ENCODE measurements around the gene BCAS1.

Gene BCAS1

GRCh38 chr20:54047720-54048119 is 22.7 kb downstream of the BCAS1 start:
- H3K27ac Mint-ChIP-seq = no peak overlapping the region
- peaks cover 2% of the 10 kb centered on the region for H3K27me3 Mint-ChIP-seq (ENCODE audit: low read depth, poor library complexity)
- TF ChIP-seq, protein P1, sequence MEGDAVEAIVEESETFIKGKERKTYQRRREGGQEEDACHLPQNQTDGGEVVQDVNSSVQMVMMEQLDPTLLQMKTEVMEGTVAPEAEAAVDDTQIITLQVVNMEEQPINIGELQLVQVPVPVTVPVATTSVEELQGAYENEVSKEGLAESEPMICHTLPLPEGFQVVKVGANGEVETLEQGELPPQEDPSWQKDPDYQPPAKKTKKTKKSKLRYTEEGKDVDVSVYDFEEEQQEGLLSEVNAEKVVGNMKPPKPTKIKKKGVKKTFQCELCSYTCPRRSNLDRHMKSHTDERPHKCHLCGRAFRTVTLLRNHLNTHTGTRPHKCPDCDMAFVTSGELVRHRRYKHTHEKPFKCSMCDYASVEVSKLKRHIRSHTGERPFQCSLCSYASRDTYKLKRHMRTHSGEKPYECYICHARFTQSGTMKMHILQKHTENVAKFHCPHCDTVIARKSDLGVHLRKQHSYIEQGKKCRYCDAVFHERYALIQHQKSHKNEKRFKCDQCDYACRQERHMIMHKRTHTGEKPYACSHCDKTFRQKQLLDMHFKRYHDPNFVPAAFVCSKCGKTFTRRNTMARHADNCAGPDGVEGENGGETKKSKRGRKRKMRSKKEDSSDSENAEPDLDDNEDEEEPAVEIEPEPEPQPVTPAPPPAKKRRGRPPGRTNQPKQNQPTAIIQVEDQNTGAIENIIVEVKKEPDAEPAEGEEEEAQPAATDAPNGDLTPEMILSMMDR (IDR thresholded peaks at IDR 0.05) = no peak

GRCh38 chr20:54047048-54047447 is 23.3 kb downstream of the BCAS1 start:
- peaks cover 2% of the 10 kb centered on the region for H3K27me3 Mint-ChIP-seq (ENCODE audit: low read depth, poor library complexity)
- TF ChIP-seq, protein P1 (IDR thresholded peaks at IDR 0.05) = no peak
- no peaks in the 10 kb centered on the region for H3K36me3 Mint-ChIP-seq (ENCODE audit: low read depth)
- no peak for DNase-seq
- H3K27ac Mint-ChIP-seq = no peak overlapping the region
- peaks cover 13% of the 10 kb centered on the region for H3K9me3 Mint-ChIP-seq
- peaks cover 12% of the 10 kb centered on the region for H3K4me1 Mint-ChIP-seq
- no peak overlapping the region for H3K4me3 Mint-ChIP-seq

More at GRCh38 chr20:54047720-54048119, 22.7 kb downstream of the BCAS1 start:
- Mint-ChIP-seq H3K9me3 (peaks cover 13% of the 10 kb centered on the region), H3K36me3 (ENCODE audit: low read depth) (no peaks in the 10 kb centered on the region), H3K4me3 (no peak overlapping the region), H3K4me1 (peaks cover 12% of the 10 kb centered on the region)
- DNase-seq = no peak

- no peaks in the 10 kb centered on the region for H3K36me3 Mint-ChIP-seq (ENCODE audit: low read depth)
- H3K9me3 Mint-ChIP-seq = peaks cover 4% of the 10 kb centered on the region
- H3K27me3 Mint-ChIP-seq (ENCODE audit: low read depth, poor library complexity) = no peaks in the 10 kb centered on the region
- TF ChIP-seq, protein P1 (IDR thresholded peaks at IDR 0.05) = no peak
- peaks cover 7% of the 10 kb centered on the region for H3K4me1 Mint-ChIP-seq
- no peak overlapping the region for H3K4me3 Mint-ChIP-seq
- H3K27ac Mint-ChIP-seq = no peak overlapping the region
- DNase-seq = no peak
Observed at GRCh38 chr20:54044156-54044555, 26.2 kb downstream of the BCAS1 start.

GRCh38 chr20:54043076-54043967 is 27.1 kb downstream of the BCAS1 start:
- no peaks in the 10 kb centered on the region for H3K36me3 Mint-ChIP-seq (ENCODE audit: low read depth)
- H3K4me3 Mint-ChIP-seq = no peak overlapping the region
- peaks cover 12% of the 10 kb centered on the region for H3K4me1 Mint-ChIP-seq
- no peaks in the 10 kb centered on the region for H3K27me3 Mint-ChIP-seq (ENCODE audit: low read depth, poor library complexity)
- TF ChIP-seq, protein P1 (IDR thresholded peaks at IDR 0.05) = no peak
- peaks cover 4% of the 10 kb centered on the region for H3K9me3 Mint-ChIP-seq
- no peak overlapping the region for H3K27ac Mint-ChIP-seq
- no peak for DNase-seq

GRCh38 chr20:54042021-54042420 is 28.4 kb downstream of the BCAS1 start:
- H3K9me3 Mint-ChIP-seq = peaks cover 4% of the 10 kb centered on the region
- TF ChIP-seq, protein P1 (IDR thresholded peaks at IDR 0.05) = no peak
- no peak for DNase-seq
- H3K36me3 Mint-ChIP-seq (ENCODE audit: low read depth) = no peaks in the 10 kb centered on the region
- H3K4me1 Mint-ChIP-seq = peaks cover 12% of the 10 kb centered on the region
- H3K27ac Mint-ChIP-seq = no peak overlapping the region
- no peaks in the 10 kb centered on the region for H3K27me3 Mint-ChIP-seq (ENCODE audit: low read depth, poor library complexity)
- no peak overlapping the region for H3K4me3 Mint-ChIP-seq

DNA sequence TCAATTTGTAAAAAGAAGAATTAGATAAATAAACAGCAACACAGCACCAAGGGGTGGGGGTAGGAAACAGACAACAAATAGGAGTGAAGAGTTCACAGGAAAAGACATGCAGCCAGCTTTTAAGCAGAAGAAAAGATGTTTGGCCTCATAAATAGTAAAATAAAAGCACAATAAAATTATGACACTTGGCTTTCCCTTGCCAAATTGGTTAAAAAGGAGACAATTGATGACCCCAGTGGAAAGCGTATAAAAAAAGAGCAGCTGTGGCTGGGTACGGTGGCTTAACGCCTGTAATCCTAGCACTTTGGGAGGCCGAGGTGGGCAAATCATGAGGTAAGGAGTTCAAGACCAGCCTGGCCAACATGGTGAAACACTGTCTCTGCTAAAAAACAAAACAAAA is 29.1 kb downstream of the BCAS1 start:
- TF ChIP-seq, protein P1 (IDR thresholded peaks at IDR 0.05) = no peak
- no peaks in the 10 kb centered on the region for H3K36me3 Mint-ChIP-seq (ENCODE audit: low read depth)
- no peaks in the 10 kb centered on the region for H3K27me3 Mint-ChIP-seq (ENCODE audit: low read depth, poor library complexity)
- H3K9me3 Mint-ChIP-seq = peaks cover 4% of the 10 kb centered on the region
- no peak overlapping the region for H3K4me3 Mint-ChIP-seq
- H3K27ac Mint-ChIP-seq = no peak overlapping the region
- no peak for DNase-seq
- H3K4me1 Mint-ChIP-seq = peaks cover 12% of the 10 kb centered on the region
